HG03064 (cell line): ENCODE measurements around the gene PDILT.

Experiments
- ATAC-seq: cut with Tn5 transposase; IDR thresholded peaks from one replicate; pipeline ENCODE4 v1.9.1; 2021; ENCODE audit warnings: low read depth; ENCODE audit not compliant: unreplicated experiment

The PDILT gene

GRCh38 chr16:20372701-20373100, 31.8 kb downstream of the PDILT start:
- ATAC-seq, result no peak

- ATAC-seq, result no peak
Observed at GRCh38 chr16:20369452-20370054, 35.0 kb downstream of the PDILT start.

- ATAC-seq, result no peak
Observed at GRCh38 chr16:20364051-20364450, 40.5 kb downstream of the PDILT start.

GRCh38 chr16:20363191-20363590, 41.3 kb downstream of the PDILT start:
- ATAC-seq, result no peak

GRCh38 chr16:20359997-20360396, 44.5 kb downstream of the PDILT start:
- no peak for ATAC-seq

- ATAC-seq, result no peak
Observed at GRCh38 chr16:20355114-20355782, 49.3 kb downstream of the PDILT start.

- no peak for ATAC-seq
Observed at GRCh38 chr16:20353379-20353778, 51.2 kb downstream of the PDILT start.

- ATAC-seq, result no peak
Observed at GRCh38 chr16:20352615-20353014, 51.9 kb downstream of the PDILT start, which contains the start of gene UMOD. Gene UMOD, minus strand, starts transcription at chr16:20352715. Its CDS starts 1,978 bp downstream, at chr16:20350737.

GRCh38 chr16:20349615-20350014, 54.9 kb downstream of the PDILT start:
- ATAC-seq, result no peak

- no peak for ATAC-seq
Observed at GRCh38 chr16:20348365-20349185, 56.0 kb downstream of the PDILT start.

GRCh38 chr16:20347666-20348364, 56.7 kb downstream of the PDILT start:
- ATAC-seq, result no peak

GRCh38 chr16:20344611-20345010, 59.9 kb downstream of the PDILT start:
- no peak for ATAC-seq

GRCh38 chr16:20339744-20340143, 64.8 kb downstream of the PDILT start:
- no peak for ATAC-seq

GRCh38 chr16:20336955-20337354, 67.6 kb downstream of the PDILT start:
- ATAC-seq, result no peak

GRCh38 chr16:20334396-20334795, 70.1 kb downstream of the PDILT start:
- no peak for ATAC-seq

- no peak for ATAC-seq
Observed at GRCh38 chr16:20333120-20333519, 71.4 kb downstream of the PDILT start.

GRCh38 chr16:20332411-20332810, 72.1 kb downstream of the PDILT start:
- no peak for ATAC-seq

- ATAC-seq, result no peak
Observed at GRCh38 chr16:20331635-20332034, 72.9 kb downstream of the PDILT start.

GRCh38 chr16:20329392-20330138, 75.0 kb downstream of the PDILT start:
- no peak for ATAC-seq

GRCh38 chr16:20327444-20328041, 77.0 kb downstream of the PDILT start, which contains the start of gene GP2:
Gene GP2, minus strand, starts transcription at chr16:20327513. Its CDS starts 1,082 bp downstream, at chr16:20326431.
- no peak for ATAC-seq
